PC-9 (cell line): ENCODE measurements around the gene HPCAL1. TPM values are rescaled to one million over a fixed set of nuclear protein-coding genes. Genes with fewer than 3 reads are reported as not detected.

ENCODE experiments used
- BruUV-seq: library from RNA; stranded (reverse); fragments of 400-500 nt; replicated peaks from 2 replicates; lab custom pipeline; 2021; lab: Mats Ljungman, UMichigan
- CTCF ChIA-PET: fragments of 300-600 bp; sonication (Branson Sonifier 250); formaldehyde crosslinking; loops from one replicate; lab custom pipeline; 2022; ENCODE audit warnings: antibody characterized with exemption; lab: Charles Lee
- POLR2A ChIA-PET: fragments of 300-600 bp; sonication (Branson Sonifier 250); formaldehyde crosslinking; loops from one replicate; lab custom pipeline; 2022; ENCODE audit warnings: antibody characterized with exemption; ENCODE audit not compliant: unreplicated experiment; lab: Charles Lee
- DNase-seq, 2 experiments: peaks; one replicate each; pipeline versions ENCODE4 v3.0.0 to v3.0.0-alpha.2; 2015 to 2022; ENCODE audit warnings: mixed read lengths in 1 of 2
- H2AFZ ChIP-seq: fragments of 200-600 bp; sonication (generic); 2 replicates; pipeline ENCODE4 v1.8.1; 2017; ENCODE audit warnings: antibody characterized with exemption
- H3F3A ChIP-seq: fragments of 200-600 bp; sonication (generic); 2 replicates; pipeline ENCODE4 v1.8.1; 2017; ENCODE audit warnings: antibody characterized with exemption, mild to moderate bottlenecking, low read depth; ENCODE audit not compliant: insufficient read depth
- H3K27ac ChIP-seq: fragments of 200-600 bp; sonication (generic); 2 replicates; pipeline ENCODE4 v1.6.1; 2016; ENCODE audit warnings: mixed run types
- H3K27me3 ChIP-seq: fragments of 200-600 bp; sonication (generic); 2 replicates; pipeline ENCODE4 v1.6.1; 2016; ENCODE audit warnings: low read depth, mixed run types; ENCODE audit not compliant: insufficient read depth
- H3K36me3 ChIP-seq: fragments of 200-600 bp; sonication (generic); 2 replicates; pipeline ENCODE4 v1.6.1; 2016; ENCODE audit warnings: low read depth, mixed run types
- H3K4me1 ChIP-seq: fragments of 200-600 bp; sonication (generic); replicated peaks from 2 replicates; pipeline ENCODE4 v1.6.1; 2016; ENCODE audit warnings: mixed run types; ENCODE audit not compliant: insufficient read depth
- H3K4me2 ChIP-seq: fragments of 200-600 bp; sonication (generic); 2 replicates; pipeline ENCODE4 v1.6.1; 2017; ENCODE audit warnings: mixed run types
- H3K4me3 ChIP-seq: fragments of 200-600 bp; sonication (generic); 2 replicates; pipeline ENCODE4 v1.6.1; 2016; ENCODE audit warnings: mixed run types
- H3K79me2 ChIP-seq: fragments of 200-600 bp; sonication (generic); 2 replicates; pipeline ENCODE4 v1.6.1; 2017; ENCODE audit warnings: low read depth, mixed run types
- H3K9me2 ChIP-seq: fragments of 200-600 bp; sonication (generic); 2 replicates; pipeline ENCODE4 v1.8.1; 2017; ENCODE audit warnings: mild to moderate bottlenecking; ENCODE audit not compliant: insufficient read depth
- H3K9me3 ChIP-seq: fragments of 200-600 bp; sonication (generic); 2 replicates; pipeline ENCODE4 v1.8.1; 2016; ENCODE audit warnings: low read depth; ENCODE audit not compliant: insufficient read depth
- H4K20me1 ChIP-seq: fragments of 200-600 bp; sonication (generic); 2 replicates; pipeline ENCODE4 v1.8.1; 2017; ENCODE audit not compliant: insufficient read depth
- CTCF ChIP-seq: fragments of 200-600 bp; sonication (generic); conservative IDR thresholded peaks from 2 replicates; pipeline ENCODE4 v1.6.1; 2017; ENCODE audit warnings: mixed run types, antibody characterized with exemption, mild to moderate bottlenecking, moderate library complexity
- EZH2 ChIP-seq: fragments of 200-600 bp; sonication (generic); IDR thresholded peaks from 2 replicates; pipeline ENCODE4 v1.8.0; 2017; ENCODE audit warnings: antibody characterized with exemption, low read depth
- intact Hi-C: fragments of 100-400 bp; cut with micrococcal nuclease; formaldehyde crosslinking; loops from one replicate; pipeline ENCODE4 v1.10.0; 2022; ENCODE audit not compliant: unreplicated experiment
- total RNA-seq: library from RNA; stranded (reverse); gene quantifications from 2 replicates; pipeline ENCODE4 v1.2.3, GENCODE V29; 2021

Gene HPCAL1
- total RNA-seq, 1 experiment from 2014 or later, result 105 TPM

GRCh38 chr2:10457846-10458598 lies 155.3 kb downstream of the HPCAL1 start:
- H3K9me3 ChIP-seq, result no peaks in the 10 kb centered on the region
- no TSS peak for BruUV-seq
- H3K27ac ChIP-seq, result no peak overlapping the region
- no peaks in the 10 kb centered on the region for H3K27me3 ChIP-seq
- no peak overlapping the region for H3K4me2 ChIP-seq
- H2AFZ ChIP-seq, result no peak overlapping the region
- DNase-seq, result no peak
- intact Hi-C loops, result no loop called here
- TF ChIP-seq EZH2, result no peak
- no peak for TF ChIP-seq CTCF
- H4K20me1 ChIP-seq, result no peaks in the 10 kb centered on the region
- H3F3A ChIP-seq, result no peaks in the 10 kb centered on the region
- CTCF ChIA-PET, result no interaction called here
- H3K4me1 ChIP-seq, result peaks cover 21% of the 10 kb centered on the region
- H3K36me3 ChIP-seq, result no peaks in the 10 kb centered on the region
- no peak overlapping the region for H3K4me3 ChIP-seq
- POLR2A ChIA-PET, result no interaction called here
- H3K79me2 ChIP-seq, result no peaks in the 10 kb centered on the region
- no peaks in the 10 kb centered on the region for H3K9me2 ChIP-seq

- H3K79me2 ChIP-seq, result no peaks in the 10 kb centered on the region
- H2AFZ ChIP-seq, result peak overlapping the region; percentile 49; the same call in 1 of the 2 replicates
- no TSS peak for BruUV-seq
- no peaks in the 10 kb centered on the region for H3K9me2 ChIP-seq
- no peak for TF ChIP-seq EZH2
- TF ChIP-seq CTCF, result no peak
- no peak overlapping the region for H3K27ac ChIP-seq
- DNase-seq, result peak; percentile 66 to 89
- no peaks in the 10 kb centered on the region for H4K20me1 ChIP-seq
- H3F3A ChIP-seq, result no peaks in the 10 kb centered on the region; the same call in 1 of the 2 replicates
- ChIA-PET CTCF (interaction anchor here (0.7 kb wide), 1 partner anchor 193 kb away, joined by 3 read pairs; no protein-coding TSS in a partner anchor), POLR2A (interaction anchor here (0.5 kb wide), 1 partner anchor 154 kb away, joined by 4 read pairs; no protein-coding TSS in a partner anchor)
- H3K4me3 ChIP-seq, result no peak overlapping the region
- H3K4me2 ChIP-seq, result peak overlapping the region; percentile 53
- H3K36me3 ChIP-seq, result no peaks in the 10 kb centered on the region
- no peaks in the 10 kb centered on the region for H3K9me3 ChIP-seq
- H3K27me3 ChIP-seq, result no peaks in the 10 kb centered on the region
- intact Hi-C loops, result loop anchor here (1.0 kb wide), 1 partner anchor 27 kb away; no protein-coding TSS in a partner anchor
- peaks cover 16% of the 10 kb centered on the region for H3K4me1 ChIP-seq
Measured at GRCh38 chr2:10460366-10460796, 157.7 kb downstream of the HPCAL1 start.

- ChIA-PET POLR2A (no interaction called here), CTCF (no interaction called here)
- H3K36me3 ChIP-seq, result no peaks in the 10 kb centered on the region
- no peaks in the 10 kb centered on the region for H3K79me2 ChIP-seq
- H3K9me2 ChIP-seq, result no peaks in the 10 kb centered on the region
- H3K9me3 ChIP-seq, result no peaks in the 10 kb centered on the region
- no peaks in the 10 kb centered on the region for H4K20me1 ChIP-seq
- no peaks in the 10 kb centered on the region for H3K27me3 ChIP-seq
- no peak overlapping the region for H3K27ac ChIP-seq
- peak in 1 of 2 experiments; percentile 29 for DNase-seq
- TF ChIP-seq EZH2 (no peak), CTCF (no peak)
- no TSS peak for BruUV-seq
- peaks cover 16% of the 10 kb centered on the region for H3K4me1 ChIP-seq
- intact Hi-C loops, result no loop called here
- no peaks in the 10 kb centered on the region; the same call in 1 of the 2 replicates for H3F3A ChIP-seq
- no peak overlapping the region for H2AFZ ChIP-seq
- no peak overlapping the region for H3K4me2 ChIP-seq
- H3K4me3 ChIP-seq, result no peak overlapping the region
Measured at GRCh38 chr2:10462178-10463083, 159.7 kb downstream of the HPCAL1 start.
